HG03135 (cell line): ENCODE measurements around the gene ZBTB4.

ENCODE experiments used
- ATAC-seq: cut with Tn5 transposase; IDR thresholded peaks from one replicate; pipeline ENCODE4 v1.9.1; 2021; ENCODE audit warnings: mild to moderate bottlenecking, moderate library complexity; ENCODE audit not compliant: unreplicated experiment

Gene ZBTB4

GRCh38 chr17:7479213-7480088 is at the start of gene ZBTB4:
Gene ZBTB4, minus strand, starts transcription at chr17:7479631. Its CDS starts 12,830 bp downstream, at chr17:7466801.
- no peak for ATAC-seq

- no peak for ATAC-seq
Measured at GRCh38 chr17:7528842-7529241, 49.4 kb upstream of the ZBTB4 start.

GRCh38 chr17:7523033-7523432 is 43.6 kb upstream of the ZBTB4 start:
- ATAC-seq: no peak

GRCh38 chr17:7515911-7516610 is 36.6 kb upstream of the ZBTB4 start:
- no peak for ATAC-seq

GRCh38 chr17:7513850-7514419 is 34.5 kb upstream of the ZBTB4 start:
- no peak for ATAC-seq

GRCh38 chr17:7512824-7513540 is 33.6 kb upstream of the ZBTB4 start:
- no peak for ATAC-seq

- ATAC-seq: no peak
Measured at GRCh38 chr17:7512105-7512504, 32.7 kb upstream of the ZBTB4 start.

GRCh38 chr17:7511108-7511507 is 31.7 kb upstream of the ZBTB4 start:
- ATAC-seq: no peak

GRCh38 chr17:7509937-7510336 is 30.5 kb upstream of the ZBTB4 start:
- no peak for ATAC-seq

GRCh38 chr17:7508846-7509245 is 29.4 kb upstream of the ZBTB4 start:
- no peak for ATAC-seq

GRCh38 chr17:7508145-7508544 is 28.7 kb upstream of the ZBTB4 start:
- ATAC-seq: no peak

- no peak for ATAC-seq
Measured at GRCh38 chr17:7503521-7503920, 24.1 kb upstream of the ZBTB4 start.

GRCh38 chr17:7502987-7503386 is 23.6 kb upstream of the ZBTB4 start:
- ATAC-seq: no peak

GRCh38 chr17:7502171-7502847 is 22.9 kb upstream of the ZBTB4 start:
- ATAC-seq: no peak

- no peak for ATAC-seq
Measured at GRCh38 chr17:7501729-7502128, 22.3 kb upstream of the ZBTB4 start.

- ATAC-seq: no peak
Measured at GRCh38 chr17:7499161-7499560, 19.7 kb upstream of the ZBTB4 start.

- no peak for ATAC-seq
Measured at GRCh38 chr17:7497636-7498035, 18.2 kb upstream of the ZBTB4 start.

GRCh38 chr17:7497228-7497627 is 17.8 kb upstream of the ZBTB4 start:
- ATAC-seq: no peak

- no peak for ATAC-seq
Measured at GRCh38 chr17:7496470-7497183, 17.2 kb upstream of the ZBTB4 start.

GRCh38 chr17:7495906-7496434 is 16.5 kb upstream of the ZBTB4 start:
- no peak for ATAC-seq
